Gastroesophageal sphincter (tissue), 3 donors: ENCODE measurements around the gene RRBP1.

Source experiments
- POLR2AphosphoS5 ChIP-seq: sonication (generic); formaldehyde crosslinking; IDR thresholded peaks from one replicate; pipeline ENCODE4 v1.6.1; 2017; ENCODE audit warnings: antibody characterized with exemption
- TF ChIP-seq, protein P1 (sequence below), 4 experiments: fragments of 200-600 bp in 2 of 4; fragments of 450-650 bp in 2 of 4; sonication (generic) in 1 of 4; IDR thresholded peaks; one replicate each; pipeline ENCODE4 v1.5.1; 2017 to 2019; ENCODE audit warnings: antibody characterized with exemption in 4 of 4, mild to moderate bottlenecking in 2 of 4, moderate library complexity in 2 of 4

DNA sequence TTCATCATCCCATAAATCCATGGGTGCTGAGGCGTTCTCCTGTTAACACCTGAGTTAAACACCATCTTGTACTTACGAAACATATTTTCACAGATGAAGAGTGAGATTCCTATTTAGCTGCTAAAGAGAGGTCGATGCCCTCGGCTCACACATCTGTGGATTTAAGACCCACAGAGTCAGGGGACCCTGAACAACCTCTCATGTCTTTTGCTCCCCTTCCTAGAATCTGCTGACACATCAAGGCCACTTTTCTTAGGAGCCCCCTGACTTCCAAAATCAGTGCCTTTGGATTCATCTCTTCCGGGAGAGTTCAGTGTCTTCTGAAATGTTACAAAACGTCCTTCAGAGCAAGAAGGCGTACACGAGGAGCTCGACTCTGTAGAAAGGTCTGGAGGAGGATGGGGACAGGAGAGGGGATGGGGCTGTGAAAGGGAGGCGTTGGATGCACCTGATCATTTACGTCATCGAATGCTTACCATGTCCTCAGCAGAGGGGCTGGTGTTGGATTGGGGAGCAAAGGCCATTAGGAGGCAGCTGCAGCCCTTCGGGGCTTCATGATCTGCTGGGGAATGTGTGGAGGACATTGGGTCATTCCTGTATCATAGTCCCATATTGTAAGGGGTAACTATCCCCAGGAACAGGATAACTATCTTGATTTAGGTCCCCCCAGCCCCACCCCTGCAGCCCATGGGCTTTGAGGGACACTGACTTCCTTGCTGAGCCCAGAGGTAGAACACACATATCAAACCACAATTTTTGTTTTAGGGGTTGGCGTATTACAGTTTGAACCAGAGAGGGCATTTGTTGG lies 40.7 kb upstream of the RRBP1 start:
- no peak for TF ChIP-seq POLR2AphosphoS5
- TF ChIP-seq, protein P1, sequence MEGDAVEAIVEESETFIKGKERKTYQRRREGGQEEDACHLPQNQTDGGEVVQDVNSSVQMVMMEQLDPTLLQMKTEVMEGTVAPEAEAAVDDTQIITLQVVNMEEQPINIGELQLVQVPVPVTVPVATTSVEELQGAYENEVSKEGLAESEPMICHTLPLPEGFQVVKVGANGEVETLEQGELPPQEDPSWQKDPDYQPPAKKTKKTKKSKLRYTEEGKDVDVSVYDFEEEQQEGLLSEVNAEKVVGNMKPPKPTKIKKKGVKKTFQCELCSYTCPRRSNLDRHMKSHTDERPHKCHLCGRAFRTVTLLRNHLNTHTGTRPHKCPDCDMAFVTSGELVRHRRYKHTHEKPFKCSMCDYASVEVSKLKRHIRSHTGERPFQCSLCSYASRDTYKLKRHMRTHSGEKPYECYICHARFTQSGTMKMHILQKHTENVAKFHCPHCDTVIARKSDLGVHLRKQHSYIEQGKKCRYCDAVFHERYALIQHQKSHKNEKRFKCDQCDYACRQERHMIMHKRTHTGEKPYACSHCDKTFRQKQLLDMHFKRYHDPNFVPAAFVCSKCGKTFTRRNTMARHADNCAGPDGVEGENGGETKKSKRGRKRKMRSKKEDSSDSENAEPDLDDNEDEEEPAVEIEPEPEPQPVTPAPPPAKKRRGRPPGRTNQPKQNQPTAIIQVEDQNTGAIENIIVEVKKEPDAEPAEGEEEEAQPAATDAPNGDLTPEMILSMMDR (IDR thresholded peaks at IDR 0.05): no peak
